PFSK-1 (cell line): Measurements from ENCODE around the gene UGT1A10.

Experiments
- POLR2AphosphoS5 ChIP-seq: IDR thresholded peaks from 2 replicates; pipeline ENCODE4 v1.6.1; 2012; ENCODE audit warnings: low read depth, mild to moderate bottlenecking, control low read depth, low read length, moderate library complexity
- SIN3A ChIP-seq: IDR thresholded peaks from 2 replicates; pipeline ENCODE4 v1.6.1; 2012; ENCODE audit warnings: mild to moderate bottlenecking, low read length, moderate library complexity, borderline replicate concordance; ENCODE audit not compliant: insufficient read depth

GRCh38 chr2:233816771-233817170 lies 180.5 kb downstream of the UGT1A10 start:
- TF ChIP-seq POLR2AphosphoS5 (no peak), SIN3A (no peak)
